Effector memory CD4-positive, alpha-beta T cell (primary cell): ENCODE results near the gene TUBGCP2.

Experiments used
- DNase-seq, 3 donors: peaks; one replicate each; pipeline ENCODE4 v3.0.0-alpha.2; 2020
- H3K27ac ChIP-seq: 2 replicates; pipeline ENCODE4 v1.7.0; 2013; ENCODE audit warnings: mild to moderate bottlenecking, low read length, moderate library complexity; ENCODE audit not compliant: insufficient read depth, poor library complexity, severe bottlenecking
- H3K27me3 ChIP-seq: replicated peaks from 2 replicates; pipeline ENCODE4 v1.7.0; 2013; ENCODE audit warnings: mild to moderate bottlenecking, low read length; ENCODE audit not compliant: insufficient read depth, control insufficient read depth, poor library complexity, severe bottlenecking
- H3K36me3 ChIP-seq: 2 replicates; pipeline ENCODE4 v1.7.0; 2013; ENCODE audit warnings: mild to moderate bottlenecking, low read length, moderate library complexity; ENCODE audit not compliant: control insufficient read depth, insufficient read depth
- H3K4me1 ChIP-seq: 2 replicates; pipeline ENCODE4 v1.7.0; 2013; ENCODE audit warnings: low read length, mild to moderate bottlenecking; ENCODE audit not compliant: control insufficient read depth, insufficient read depth, poor library complexity, severe bottlenecking
- H3K4me3 ChIP-seq: 2 replicates; pipeline ENCODE4 v1.7.0; 2013; ENCODE audit warnings: low read length, low read depth, mild to moderate bottlenecking; ENCODE audit not compliant: insufficient read depth, poor library complexity, severe bottlenecking
- H3K9me3 ChIP-seq: 2 replicates; pipeline ENCODE4 v1.7.0; 2013; ENCODE audit warnings: mild to moderate bottlenecking, low read length, moderate library complexity; ENCODE audit not compliant: control insufficient read depth

Gene TUBGCP2

GRCh38 chr10:133258818-133259601 is 49.7 kb downstream of the TUBGCP2 start:
- Histone ChIP-seq H3K4me3 (no peak overlapping the region), H3K27me3 (no peaks in the 10 kb centered on the region), H3K4me1 (peaks cover 60% of the 10 kb centered on the region), H3K9me3 (no peaks in the 10 kb centered on the region), H3K27ac (peak overlapping the region; percentile 81), H3K36me3 (peaks cover 10% of the 10 kb centered on the region)
- peak; percentile 78 to 86 (median 84) for DNase-seq

- peaks cover 8% of the 10 kb centered on the region for H3K36me3 ChIP-seq
- peaks cover 54% of the 10 kb centered on the region for H3K4me1 ChIP-seq
- peak overlapping the region; percentile 81 for H3K27ac ChIP-seq
- no peak for DNase-seq
- H3K27me3 ChIP-seq, result no peaks in the 10 kb centered on the region
- no peaks in the 10 kb centered on the region for H3K9me3 ChIP-seq
- no peak overlapping the region for H3K4me3 ChIP-seq
Observed at GRCh38 chr10:133258066-133258817, 50.4 kb downstream of the TUBGCP2 start.

GRCh38 chr10:133257489-133258065 is 51.1 kb downstream of the TUBGCP2 start:
- H3K27me3 ChIP-seq, result no peaks in the 10 kb centered on the region
- no peak overlapping the region for H3K4me3 ChIP-seq
- peaks cover 1% of the 10 kb centered on the region for H3K36me3 ChIP-seq
- H3K9me3 ChIP-seq, result no peaks in the 10 kb centered on the region
- H3K27ac ChIP-seq, result peak overlapping the region; percentile 81
- DNase-seq, result no peak
- H3K4me1 ChIP-seq, result peaks cover 48% of the 10 kb centered on the region

- Histone ChIP-seq H3K36me3 (no peaks in the 10 kb centered on the region), H3K27ac (no peak overlapping the region), H3K4me3 (no peak overlapping the region), H3K27me3 (no peaks in the 10 kb centered on the region), H3K4me1 (peaks cover 32% of the 10 kb centered on the region), H3K9me3 (no peaks in the 10 kb centered on the region)
- no peak for DNase-seq
Observed at GRCh38 chr10:133255323-133255722, 53.3 kb downstream of the TUBGCP2 start.

- Histone ChIP-seq H3K27me3 (no peaks in the 10 kb centered on the region), H3K27ac (no peak overlapping the region), H3K36me3 (no peaks in the 10 kb centered on the region), H3K4me1 (peaks cover 26% of the 10 kb centered on the region), H3K9me3 (no peaks in the 10 kb centered on the region), H3K4me3 (no peak overlapping the region)
- DNase-seq, result no peak
Observed at GRCh38 chr10:133254421-133255120, 54.1 kb downstream of the TUBGCP2 start.

- H3K4me3 ChIP-seq, result no peak overlapping the region
- H3K9me3 ChIP-seq, result no peaks in the 10 kb centered on the region
- no peak for DNase-seq
- no peak overlapping the region for H3K27ac ChIP-seq
- H3K27me3 ChIP-seq, result no peaks in the 10 kb centered on the region
- no peaks in the 10 kb centered on the region for H3K36me3 ChIP-seq
- H3K4me1 ChIP-seq, result peaks cover 15% of the 10 kb centered on the region
Observed at GRCh38 chr10:133253361-133253955, 55.2 kb downstream of the TUBGCP2 start.

GRCh38 chr10:133252223-133252552 is 56.5 kb downstream of the TUBGCP2 start:
- Histone ChIP-seq H3K27ac (no peak overlapping the region), H3K9me3 (no peaks in the 10 kb centered on the region), H3K36me3 (no peaks in the 10 kb centered on the region), H3K4me1 (peaks cover 2% of the 10 kb centered on the region), H3K27me3 (no peaks in the 10 kb centered on the region), H3K4me3 (no peak overlapping the region)
- DNase-seq, result no peak

GRCh38 chr10:133251388-133252222 is 57.1 kb downstream of the TUBGCP2 start:
- H3K9me3 ChIP-seq, result no peaks in the 10 kb centered on the region
- H3K4me1 ChIP-seq, result no peaks in the 10 kb centered on the region
- H3K27me3 ChIP-seq, result no peaks in the 10 kb centered on the region
- H3K27ac ChIP-seq, result no peak overlapping the region
- DNase-seq, result no peak
- H3K4me3 ChIP-seq, result no peak overlapping the region
- no peaks in the 10 kb centered on the region for H3K36me3 ChIP-seq
